Activated CD4-positive, alpha-beta T cell treated with anti-CD3 and anti-CD28 coated beads, Interleukin-2, amount 50 U/mL, for 48 hours (primary cell): ENCODE data around the gene CLEC4E.
"Not testable (repeated sequence)": the region's sequence is repeated elsewhere in the genome, so short reads cannot be mapped to it uniquely, and the experiment has no call there.

Experiments
- DNase-seq, 2 experiments: peaks; one replicate each; pipeline ENCODE4 v3.0.0-alpha.2; 2020

CLEC4E gene, protein sequence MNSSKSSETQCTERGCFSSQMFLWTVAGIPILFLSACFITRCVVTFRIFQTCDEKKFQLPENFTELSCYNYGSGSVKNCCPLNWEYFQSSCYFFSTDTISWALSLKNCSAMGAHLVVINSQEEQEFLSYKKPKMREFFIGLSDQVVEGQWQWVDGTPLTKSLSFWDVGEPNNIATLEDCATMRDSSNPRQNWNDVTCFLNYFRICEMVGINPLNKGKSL

DNA sequence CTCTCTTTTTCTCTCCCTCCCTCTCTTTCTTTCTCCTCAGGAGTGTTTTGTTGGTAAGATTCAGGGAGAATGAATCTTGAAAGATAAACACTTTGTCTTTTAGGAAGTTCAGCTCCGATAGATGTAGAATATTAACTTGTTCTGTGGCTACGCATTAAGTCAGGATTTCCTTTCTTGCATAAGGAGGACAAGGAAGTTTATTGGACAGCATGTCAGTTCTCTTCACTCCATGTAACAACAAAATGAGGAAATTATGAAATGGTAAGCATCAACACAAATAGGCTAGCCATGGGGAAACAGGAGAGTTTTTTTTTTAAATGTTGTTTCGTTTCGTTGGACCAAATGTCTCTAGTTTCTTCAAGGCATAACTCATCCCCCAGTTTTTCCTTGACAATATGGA lies at the start of gene CLEC4E:
Gene CLEC4E (minus strand): TSS at position 75 of the 400 bp plus-strand sequence. CDS start 108 bp downstream, outside the sequence.
- not testable (repeated sequence) for DNase-seq

DNA sequence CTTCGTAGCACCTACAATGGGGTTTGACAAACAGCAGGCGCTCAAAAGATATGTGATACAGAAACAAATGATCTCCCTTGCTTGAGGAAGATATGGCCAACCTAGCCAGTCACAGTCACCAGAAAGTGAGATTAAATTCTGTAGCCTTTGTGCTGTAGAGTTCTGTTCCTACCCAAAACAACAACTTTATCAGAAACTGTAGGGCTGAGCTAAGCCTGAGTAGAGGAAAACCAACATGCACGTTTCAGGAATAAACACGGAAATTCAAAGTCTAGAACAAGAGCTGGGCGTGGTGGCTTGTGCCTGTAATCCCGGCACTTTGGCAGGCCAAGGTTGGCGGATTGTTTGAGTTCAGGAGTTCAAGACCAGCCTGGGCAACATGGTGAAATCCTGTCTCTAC lies 49.0 kb upstream of the CLEC4E start:
- no peak for DNase-seq

DNA sequence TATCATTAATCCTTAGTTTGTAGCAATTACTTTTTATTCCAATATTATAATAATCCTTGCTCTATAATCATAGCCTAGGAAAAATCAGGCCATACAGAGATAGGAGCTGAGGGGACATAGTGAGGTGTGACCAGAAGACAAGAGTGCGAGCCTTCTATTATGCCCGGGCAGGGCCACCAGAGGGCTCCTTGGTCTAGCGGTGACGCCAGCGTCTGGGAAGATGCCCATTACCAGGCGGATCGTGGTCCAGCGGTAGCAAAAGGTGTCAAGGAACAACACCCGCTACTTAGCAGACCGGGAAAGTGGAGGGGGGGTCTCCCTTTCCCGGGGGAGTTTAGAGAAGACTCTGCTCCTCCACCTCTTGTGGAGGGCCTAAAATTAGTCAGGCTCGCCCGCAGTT lies 43.8 kb upstream of the CLEC4E start:
- DNase-seq = not testable (repeated sequence)

DNA sequence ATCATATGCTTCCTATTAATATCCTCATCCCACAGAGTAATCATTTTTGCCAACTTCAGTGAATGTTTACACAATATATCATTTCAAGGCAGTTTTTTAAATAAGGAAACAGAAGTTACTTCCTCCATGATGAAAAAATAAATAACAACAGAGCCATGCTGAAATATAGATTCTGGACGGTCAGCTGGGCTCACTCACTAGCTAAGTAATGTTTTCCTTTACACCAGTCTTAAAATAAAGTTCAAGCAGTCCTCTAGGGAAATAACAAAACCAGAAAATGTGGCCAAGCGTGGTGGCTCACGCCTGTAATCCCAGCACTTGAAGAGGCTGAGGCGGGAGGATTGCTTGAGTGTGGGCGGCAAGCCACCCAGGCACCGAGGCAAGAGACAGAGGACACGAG lies 43.3 kb upstream of the CLEC4E start:
- DNase-seq = no peak

DNA sequence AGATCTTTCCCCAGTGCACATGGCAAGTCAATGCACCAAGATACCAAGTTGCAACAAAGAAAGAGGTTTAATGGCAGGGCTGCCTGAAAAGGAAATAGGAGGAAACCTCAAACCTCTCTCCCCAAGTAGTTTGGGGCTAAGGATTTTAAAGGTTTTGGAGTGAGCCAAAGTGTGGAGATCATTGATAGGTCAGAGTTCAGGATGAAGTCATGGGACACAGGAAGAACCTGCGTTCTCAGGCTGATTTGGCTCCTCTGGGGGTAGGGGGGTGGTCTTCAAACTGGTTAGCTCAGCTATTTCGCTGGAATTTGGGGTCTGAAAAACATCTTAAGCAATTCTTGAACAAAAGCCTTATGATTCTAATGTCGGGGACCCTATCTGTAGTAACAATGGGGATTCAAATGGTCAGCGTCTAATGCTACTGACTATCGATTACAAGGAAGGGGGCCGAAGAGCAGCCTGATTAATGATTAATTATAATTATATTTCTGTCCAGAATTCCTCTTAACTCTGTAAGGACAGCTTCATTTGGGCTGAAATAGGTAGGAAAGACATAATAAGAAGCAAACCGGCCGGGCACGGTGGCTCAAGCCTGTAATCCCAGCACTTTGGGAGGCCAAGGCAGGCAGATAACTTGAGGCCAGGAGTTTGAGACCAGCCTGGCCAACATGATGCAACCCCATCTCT lies 40.5 kb upstream of the CLEC4E start:
- no peak for DNase-seq

DNA sequence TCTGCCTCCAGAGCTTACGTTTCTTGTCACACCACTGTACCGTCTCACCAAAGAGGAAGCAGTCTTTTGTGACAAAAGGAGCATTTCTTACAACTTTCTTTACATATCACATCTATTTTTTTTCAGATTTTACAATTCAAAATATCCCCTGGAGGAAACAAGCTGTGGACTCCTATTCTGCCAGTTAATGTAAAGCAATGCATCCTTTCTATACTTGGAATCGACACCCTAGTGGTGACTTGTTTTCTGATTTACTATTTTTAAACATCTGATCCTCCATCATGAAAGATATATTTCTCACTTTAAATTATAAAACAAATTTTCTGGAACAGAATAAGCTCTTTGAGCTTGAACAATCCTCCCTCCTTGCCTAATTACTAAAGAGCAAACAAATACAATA lies 37.2 kb upstream of the CLEC4E start:
- no peak for DNase-seq

DNA sequence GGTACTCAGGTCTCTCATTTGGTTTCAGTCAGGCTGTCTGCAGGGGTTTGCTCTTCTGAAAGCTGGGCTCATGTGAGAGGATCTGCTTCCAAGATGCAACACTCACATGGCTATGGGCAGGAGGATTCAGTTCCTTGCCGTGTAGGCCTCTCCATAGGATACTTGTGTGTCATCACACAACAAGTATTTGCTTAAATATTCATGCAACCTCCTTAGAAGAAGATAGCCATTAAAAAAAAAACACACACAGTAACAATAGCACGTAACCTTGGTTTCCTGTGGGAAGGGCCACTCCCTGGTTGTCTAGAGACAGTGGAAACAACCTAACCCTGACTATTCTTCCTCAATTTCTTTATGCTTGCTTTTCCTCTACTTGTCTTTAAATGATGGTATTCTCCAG lies 31.8 kb upstream of the CLEC4E start:
- no peak for DNase-seq

DNA sequence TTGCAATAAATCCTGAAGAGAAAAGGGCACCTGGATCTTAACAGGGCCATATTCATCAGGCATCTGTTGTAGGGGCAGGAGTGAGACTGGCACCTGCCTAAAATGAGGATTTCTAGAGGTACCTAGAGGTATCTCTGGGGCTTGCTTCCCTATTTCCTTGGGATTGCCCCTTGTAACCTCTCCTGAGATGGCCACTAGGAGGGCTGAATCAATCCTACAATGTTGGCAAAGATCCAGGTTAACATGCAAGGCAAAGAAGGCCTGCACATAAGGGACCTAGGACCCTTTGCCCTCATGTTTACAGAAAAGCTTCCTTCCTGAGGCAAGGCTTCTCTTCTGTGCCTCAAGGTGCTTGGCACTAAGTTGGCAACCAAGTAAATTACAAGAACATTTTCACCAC lies 25.8 kb upstream of the CLEC4E start:
- no peak for DNase-seq

DNA sequence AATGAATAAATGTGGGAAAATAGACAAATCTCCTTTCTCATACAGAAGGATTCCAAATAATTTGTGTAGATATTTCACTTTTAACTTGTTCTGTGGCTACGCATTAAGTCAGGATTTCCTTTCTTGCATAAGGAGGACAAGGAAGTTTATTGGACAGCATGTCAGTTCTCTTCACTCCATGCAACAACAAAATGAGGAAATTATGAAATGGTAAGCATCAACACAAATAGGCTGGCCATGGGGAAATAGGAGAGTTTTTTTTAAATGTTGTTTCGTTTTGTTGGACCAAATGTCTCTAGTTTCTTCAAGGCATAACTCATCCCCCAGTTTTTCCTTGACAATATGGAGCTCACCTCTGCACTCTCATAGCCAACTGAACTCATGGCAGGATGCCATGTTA lies 25.3 kb upstream of the CLEC4E start:
- not testable (repeated sequence) for DNase-seq

DNA sequence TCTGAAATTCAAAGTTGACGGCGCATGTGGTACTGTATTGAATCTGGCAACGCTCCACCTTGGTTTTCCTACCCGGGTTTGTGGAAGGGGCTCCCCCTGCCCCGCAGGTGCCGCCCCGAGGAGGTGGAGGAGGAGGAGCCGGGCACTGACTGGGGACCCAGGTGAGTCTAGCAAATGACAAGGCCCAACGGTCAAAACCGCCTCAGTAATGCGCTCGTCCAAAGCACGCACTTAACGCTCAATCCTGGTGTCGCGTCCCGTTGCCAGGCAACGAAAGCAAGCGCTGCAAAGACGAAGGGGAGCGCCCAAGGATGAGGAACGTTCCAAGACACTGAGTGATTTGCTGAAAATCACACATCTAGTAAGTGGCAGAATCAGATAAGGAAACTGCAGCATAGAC lies 24.0 kb upstream of the CLEC4E start:
- no peak for DNase-seq

DNA sequence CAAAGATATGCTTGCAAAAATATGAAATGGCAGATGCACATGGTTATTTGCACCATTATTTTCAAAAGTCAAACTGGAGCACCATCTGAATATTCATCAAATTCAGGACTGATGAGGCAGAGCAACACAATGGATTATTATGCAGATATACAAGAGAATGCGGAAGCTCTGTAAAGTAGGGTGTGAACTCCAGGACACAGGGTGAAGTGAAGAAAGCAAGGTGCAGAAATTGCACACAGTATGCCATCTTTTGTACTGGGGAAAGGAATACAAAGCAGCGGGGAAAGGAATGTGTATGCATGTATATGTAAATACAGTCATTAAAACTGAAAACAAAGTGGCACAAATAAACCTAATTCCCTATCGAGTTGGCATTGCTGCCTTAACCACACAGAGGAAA lies 22.7 kb upstream of the CLEC4E start:
- no peak for DNase-seq

DNA sequence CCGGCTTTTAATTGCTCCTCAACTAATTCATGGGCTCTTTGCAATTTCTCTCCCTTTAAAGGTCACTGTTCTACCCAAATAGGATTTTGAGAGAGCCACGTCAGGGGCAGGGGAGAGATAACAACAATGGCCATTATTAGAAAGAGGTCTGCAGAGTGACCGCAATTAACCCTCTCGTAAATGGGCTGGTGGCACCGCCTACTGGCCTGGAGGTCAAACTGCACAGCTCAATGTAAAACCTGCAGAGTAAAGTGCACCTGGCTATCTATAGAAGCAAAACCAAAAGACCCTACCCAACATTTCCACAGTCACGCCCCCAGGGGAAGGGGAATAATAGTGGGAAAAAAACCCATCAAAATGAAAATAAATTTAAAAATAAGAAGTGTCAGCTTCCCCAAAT lies 21.6 kb upstream of the CLEC4E start:
- no peak for DNase-seq

DNA sequence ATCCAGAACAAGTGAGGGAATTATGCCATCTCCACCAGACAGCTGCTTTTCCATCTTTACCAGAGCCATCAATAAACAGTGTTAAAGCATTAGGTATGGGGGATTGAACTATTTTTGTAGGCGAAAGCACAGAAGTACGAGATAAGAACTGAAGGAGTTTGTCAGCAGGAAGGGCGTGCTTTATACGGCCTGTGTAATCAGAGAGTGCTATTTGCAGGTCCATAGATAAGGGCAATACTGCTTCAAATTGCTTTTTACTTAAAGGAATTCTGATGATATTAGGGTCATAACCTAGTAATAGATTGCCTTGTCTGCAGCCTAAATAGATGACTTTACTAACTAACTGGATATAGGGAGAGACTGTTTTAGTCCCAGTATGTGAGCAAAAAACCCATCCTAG lies 20.3 kb upstream of the CLEC4E start:
- no peak for DNase-seq

DNA sequence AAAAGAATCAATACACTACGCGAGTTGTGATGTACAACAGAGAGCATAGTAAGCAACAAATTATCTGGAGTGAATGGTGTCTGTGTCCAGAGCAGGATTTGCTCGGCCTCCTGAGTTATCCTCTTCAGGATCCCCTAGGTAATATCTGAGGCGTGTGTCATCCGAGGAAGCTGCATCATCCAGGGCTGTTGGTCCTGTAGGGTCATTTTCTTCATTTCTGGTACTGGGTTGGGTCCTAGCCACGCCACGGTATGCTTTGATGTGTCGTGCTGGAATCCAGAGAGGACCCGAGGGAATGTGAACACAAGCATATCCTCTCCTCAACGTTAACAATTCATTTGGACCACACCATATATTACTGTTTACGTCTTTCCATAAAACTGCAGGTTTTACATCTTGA lies 19.0 kb upstream of the CLEC4E start:
- no peak for DNase-seq

DNA sequence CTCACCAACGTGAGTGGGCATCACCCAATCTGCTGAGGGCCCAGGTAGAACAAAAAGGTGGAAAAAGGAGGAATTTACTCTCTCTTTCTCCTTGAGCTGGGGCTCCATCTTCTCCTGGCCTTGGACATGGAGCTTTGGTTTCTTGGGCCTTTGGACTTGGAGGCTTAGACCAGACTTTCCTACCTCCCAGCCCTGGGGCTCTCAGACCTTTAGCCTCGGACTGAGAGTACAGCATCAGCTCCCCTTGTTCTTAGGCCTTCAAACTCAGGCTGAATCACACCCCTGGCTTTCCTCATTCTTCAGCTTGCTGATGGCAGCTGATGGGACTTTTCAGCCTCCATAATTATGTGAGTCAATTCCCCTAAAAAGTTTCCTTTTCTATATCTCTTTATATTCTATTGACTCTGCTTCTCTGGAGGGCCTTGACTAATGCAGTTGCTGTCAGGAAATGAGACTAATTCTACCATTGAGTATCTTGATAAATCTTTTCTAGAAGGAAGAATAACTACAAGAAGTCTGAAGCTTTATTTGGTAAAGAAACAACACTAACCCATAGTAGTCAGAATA lies 15.9 kb upstream of the CLEC4E start:
- no peak for DNase-seq

DNA sequence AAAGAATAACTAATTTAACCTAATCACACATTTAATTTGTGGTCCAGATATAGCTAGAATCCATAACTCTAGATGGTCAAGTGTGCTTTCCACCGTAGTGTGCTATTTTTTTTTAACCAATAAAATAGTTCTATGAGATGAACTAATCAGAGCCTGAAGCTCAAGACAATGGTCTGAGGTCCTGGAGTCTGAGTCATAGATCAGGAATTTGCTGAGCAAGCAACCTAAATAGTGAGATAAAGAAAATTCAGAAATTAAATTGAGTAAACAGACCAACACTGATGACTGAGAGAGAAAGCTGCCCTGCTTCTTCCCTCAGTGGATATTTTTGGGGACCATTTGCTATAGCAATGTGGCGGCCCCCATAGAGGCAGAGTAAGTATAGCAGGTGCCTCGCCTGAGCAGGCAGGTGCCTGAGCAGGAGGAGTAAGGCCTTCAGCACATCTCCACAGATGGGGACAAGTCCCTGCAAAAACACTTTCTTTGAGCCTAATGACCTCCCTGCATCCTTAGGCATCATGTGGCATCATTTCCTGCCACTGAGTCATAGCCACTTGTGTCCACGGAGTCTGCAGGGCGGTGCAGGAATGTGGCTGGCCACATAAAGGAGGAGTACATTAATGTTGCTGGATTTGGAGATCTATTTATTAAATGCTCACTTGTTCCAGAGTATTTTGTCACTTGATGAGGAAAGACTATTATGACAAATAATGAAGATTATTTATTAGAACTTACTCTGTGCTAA lies 13.9 kb upstream of the CLEC4E start:
- DNase-seq = no peak

DNA sequence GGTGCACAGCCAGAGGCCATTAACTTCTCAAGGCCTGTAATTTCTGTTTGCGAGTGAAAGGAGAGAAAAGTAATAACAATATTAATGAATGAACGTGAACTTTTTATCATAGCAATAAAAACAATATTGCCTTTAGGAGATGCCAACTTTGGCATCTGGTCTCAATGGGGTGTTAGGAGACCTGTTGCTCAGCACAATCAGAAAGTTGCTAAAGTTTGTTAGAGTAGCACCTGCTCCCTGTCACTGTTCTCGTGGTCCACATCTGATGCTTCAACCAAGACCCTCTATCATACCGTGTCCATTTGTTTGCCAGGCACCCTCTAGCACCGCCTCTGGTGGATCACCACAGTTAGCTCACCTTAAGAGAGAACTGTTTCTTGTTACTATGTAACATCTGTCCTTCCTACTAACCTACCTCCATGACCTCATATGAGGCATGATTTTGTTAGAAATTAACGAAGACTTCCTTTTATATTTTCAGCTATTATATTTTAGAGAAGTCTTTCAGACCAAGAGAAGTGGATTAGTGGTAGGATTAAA lies 12.5 kb upstream of the CLEC4E start:
- DNase-seq = no peak

DNA sequence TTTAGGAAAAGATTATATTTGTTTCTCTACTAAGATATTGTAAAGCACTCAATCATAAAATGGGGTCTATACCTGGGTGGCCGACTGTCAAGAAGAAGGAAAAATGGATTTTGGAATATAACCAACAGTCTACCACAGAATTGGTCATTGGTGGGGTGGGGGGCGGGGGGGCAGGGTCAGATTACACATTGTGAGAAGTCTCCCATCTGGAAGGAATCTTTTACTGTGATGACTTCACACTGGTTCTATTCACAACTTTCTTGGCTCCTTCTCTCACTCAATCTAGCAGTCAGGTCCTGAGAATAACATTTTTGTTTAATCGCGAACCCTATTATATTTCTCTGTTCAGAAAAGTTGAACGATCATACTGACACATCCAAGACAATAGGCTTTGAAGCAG lies 8.7 kb upstream of the CLEC4E start:
- no peak for DNase-seq

DNA sequence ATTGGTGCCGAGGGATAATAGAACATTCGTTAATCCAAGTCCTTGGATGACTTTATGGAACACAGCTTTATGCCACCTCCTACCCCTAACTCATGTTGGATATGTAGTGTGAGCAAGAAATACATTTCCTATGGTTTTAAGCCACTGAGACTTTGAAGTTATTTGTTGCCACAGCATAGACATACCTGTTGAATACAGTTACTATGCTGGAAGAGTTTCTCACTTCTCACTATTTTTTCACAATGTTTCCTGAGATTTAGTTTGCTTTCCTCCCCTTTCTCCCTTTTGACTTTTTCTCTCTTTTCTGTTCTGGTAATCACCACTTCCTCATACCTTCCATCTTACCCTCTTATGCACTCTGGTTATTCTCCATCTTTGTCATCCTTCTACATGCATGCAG lies 7.5 kb upstream of the CLEC4E start:
- no peak for DNase-seq

DNA sequence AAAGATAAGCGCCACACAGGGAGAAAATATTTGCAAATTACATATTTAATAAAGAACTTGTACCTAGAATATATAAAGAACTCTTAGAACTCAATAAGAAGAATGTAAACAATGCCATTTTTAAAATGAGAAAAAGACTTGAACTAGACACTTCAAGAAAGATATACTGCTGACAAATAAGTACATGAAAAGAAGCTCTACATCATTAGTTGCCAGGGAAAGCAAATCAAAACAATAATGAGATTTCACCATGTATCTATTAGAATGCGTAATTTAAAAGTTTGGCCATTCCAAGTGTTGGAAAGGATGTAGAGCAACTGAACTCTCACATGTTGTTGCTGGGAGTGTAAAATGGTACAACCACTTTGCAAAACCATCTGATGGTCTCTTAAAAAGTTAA lies 6.9 kb upstream of the CLEC4E start:
- DNase-seq = no peak

DNA sequence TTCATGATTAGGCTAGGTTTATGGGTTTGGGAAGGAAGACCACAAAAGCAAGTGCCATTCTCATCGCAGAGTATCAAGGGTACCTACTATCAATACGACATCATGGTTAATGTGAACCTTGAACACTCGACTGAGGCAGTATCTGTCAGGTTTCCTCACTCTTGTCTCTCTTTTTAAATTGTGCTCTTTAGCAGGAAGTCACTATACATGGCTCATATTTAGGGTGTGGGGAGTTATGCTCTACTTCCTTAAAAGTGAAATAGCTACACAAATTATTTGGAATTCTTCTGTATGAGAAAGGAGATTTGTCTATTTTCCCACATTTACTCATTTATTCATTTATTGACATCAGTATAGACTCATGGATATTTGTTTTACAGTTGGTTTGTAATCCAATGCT lies 5.9 kb upstream of the CLEC4E start:
- DNase-seq = no peak

DNA sequence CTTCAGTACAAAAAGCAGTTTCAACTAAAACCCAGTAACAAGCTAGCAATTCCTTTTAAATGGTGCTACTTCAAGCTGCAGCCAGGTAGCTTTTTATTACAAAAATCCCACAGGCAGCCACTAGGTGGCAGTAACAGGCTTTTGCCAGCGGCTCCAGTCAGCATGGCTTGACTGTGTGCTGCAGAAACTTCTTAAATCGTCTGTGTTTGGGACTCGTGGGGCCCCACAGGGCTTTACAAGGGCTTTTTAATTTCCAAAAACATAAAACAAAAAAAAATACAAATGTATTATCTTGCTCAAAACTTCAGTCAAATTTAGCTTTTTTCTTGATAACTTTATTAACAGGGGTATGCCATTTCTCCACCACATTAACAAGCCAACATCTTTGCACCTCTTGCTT lies 3.6 kb upstream of the CLEC4E start:
- peak; percentile 72 to 75 for DNase-seq

DNA sequence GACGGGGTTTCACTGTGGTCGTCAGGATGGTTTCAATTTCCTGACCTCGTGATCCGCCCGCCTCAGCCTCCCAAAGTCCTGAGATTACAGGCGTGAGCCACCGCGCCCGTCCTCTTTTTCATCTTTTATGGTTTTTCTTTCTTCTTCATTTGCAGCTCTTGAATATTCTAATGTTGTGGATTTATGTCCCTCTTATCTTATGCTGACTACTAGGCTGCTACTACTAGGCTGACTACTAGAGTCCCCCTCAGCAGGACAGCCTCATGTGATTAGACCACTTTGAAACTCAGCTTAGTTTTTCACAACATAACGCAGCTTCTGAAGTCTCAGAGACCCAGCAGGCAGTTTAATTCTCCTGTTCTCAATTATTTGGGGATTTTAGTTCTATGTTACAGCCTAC lies 857 bp upstream of the CLEC4E start:
- no peak for DNase-seq

DNA sequence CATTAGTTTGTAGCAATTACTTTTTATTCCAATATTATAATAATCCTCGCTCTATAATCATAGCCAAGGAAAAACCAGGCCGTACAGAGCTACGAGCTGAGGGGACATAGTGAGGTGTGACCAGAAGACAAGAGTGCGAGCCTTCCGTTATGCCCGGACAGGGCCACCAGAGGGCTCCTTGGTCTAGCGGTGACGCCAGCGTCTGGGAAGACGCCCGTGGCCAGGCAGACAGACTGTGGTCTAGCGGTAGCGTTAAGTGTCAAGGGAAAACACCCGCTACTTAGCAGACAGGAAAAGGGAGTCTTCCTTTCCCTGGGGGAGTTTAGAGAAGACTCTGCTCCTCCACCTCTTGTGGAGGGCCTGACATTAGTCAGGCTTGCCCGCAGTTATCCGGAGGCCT lies 2.9 kb downstream of the CLEC4E start:
- not testable (repeated sequence) for DNase-seq
